ENCODE data around the gene RAPGEF5. TPM values are rescaled to one million over a fixed set of nuclear protein-coding genes. Genes with fewer than 3 reads are reported as not detected.

RAPGEF5 gene
- total RNA-seq, 5 donors from 2014 or later (not counting 1 experiment from before 2014, with no cell fraction given), result 0.12 to 2.4 (median 0.61) TPM

- no peak overlapping the region for H3K27ac ChIP-seq (ENCODE audit: low read length)
- DNase-seq, result no peak
- Mint-ChIP-seq H3K27ac (no peak overlapping the region), H3K4me1 (peaks cover 5% of the 10 kb centered on the region in 3 donors), H3K36me3 (no peaks in the 10 kb centered on the region), H3K27me3 (peaks cover 16 to 18% of the 10 kb centered on the region in 2 donors), H3K9me3 (no peaks in the 10 kb centered on the region), H3K4me3 (no peak overlapping the region)
- WGBS (ENCODE audit: insufficient coverage), result 90% methylated on average over 2 of the region's 6 CpGs
- H3K4me1 ChIP-seq (ENCODE audit: control insufficient read depth in 1 of 2, extremely low read depth in 1 of 2, insufficient read depth in 2 of 2, low read length in 2 of 2), result peaks cover 0 to under 1% of the 10 kb centered on the region in 2 experiments
- POLR2A ChIA-PET, result no interaction called here
- CTCF ChIA-PET, result interaction anchor here in 1 of 2 donors (0.6 kb wide), 1 partner anchor 416 kb away, joined by 4 read pairs; no protein-coding TSS in a partner anchor
- H3K27me3 ChIP-seq (replicated peaks in 1 of 2; ENCODE audit: control insufficient read depth in 2 of 2, extremely low read depth in 1 of 2, insufficient read depth in 2 of 2, low read length in 1 of 2), result peaks cover 0 to 9% of the 10 kb centered on the region in 2 experiments
- no peak overlapping the region for H3K4me3 ChIP-seq (ENCODE audit: control insufficient read depth in 1 of 2, extremely low read depth in 1 of 2, low read length in 1 of 2)
- ATAC-seq (replicated peaks in 1 of 4), result no peak
- H3K36me3 ChIP-seq (ENCODE audit: control insufficient read depth in 2 of 2, extremely low read depth in 1 of 2, insufficient read depth in 1 of 2, low read length in 1 of 2), result no peaks in the 10 kb centered on the region
- no peaks in the 10 kb centered on the region for H3K9me3 ChIP-seq
Measured at GRCh38 chr7:22361320-22361719, 4.4 kb upstream of the RAPGEF5 start.

- 93% methylated on average over 5 of the region's 8 CpGs for WGBS (ENCODE audit: insufficient coverage)
- Mint-ChIP-seq H3K27ac (no peak overlapping the region), H3K27me3 (peaks cover 36 to 37% of the 10 kb centered on the region in 2 donors), H3K9me3 (peaks cover 0 to 9% (median 8%) of the 10 kb centered on the region in 3 donors), H3K4me3 (no peak overlapping the region), H3K4me1 (peaks cover 11 to 14% (median 11%) of the 10 kb centered on the region in 3 donors), H3K36me3 (no peaks in the 10 kb centered on the region)
- Histone ChIP-seq H3K9me3 (no peaks in the 10 kb centered on the region), H3K4me3 (ENCODE audit: control insufficient read depth in 1 of 2, extremely low read depth in 1 of 2, low read length in 1 of 2) (no peak overlapping the region), H3K27me3 (replicated peaks in 1 of 2; ENCODE audit: control insufficient read depth in 2 of 2, extremely low read depth in 1 of 2, insufficient read depth in 2 of 2, low read length in 1 of 2) (peaks cover 0 to 15% of the 10 kb centered on the region in 2 experiments), H3K36me3 (ENCODE audit: control insufficient read depth in 2 of 2, extremely low read depth in 1 of 2, insufficient read depth in 1 of 2, low read length in 1 of 2) (no peaks in the 10 kb centered on the region), H3K27ac (ENCODE audit: low read length) (no peak overlapping the region), H3K4me1 (ENCODE audit: control insufficient read depth in 1 of 2, extremely low read depth in 1 of 2, insufficient read depth in 2 of 2, low read length in 2 of 2) (peaks cover 2 to 4% of the 10 kb centered on the region in 2 experiments)
- DNase-seq, result no peak
- no peak for ATAC-seq (replicated peaks in 1 of 4)
- ChIA-PET CTCF (no interaction called here), POLR2A (no interaction called here)
Measured at GRCh38 chr7:22358820-22359697, 2.1 kb upstream of the RAPGEF5 start.

GRCh38 chr7:22357311-22358175 lies 589 bp upstream of the RAPGEF5 start:
- H3K9me3 Mint-ChIP-seq, result peaks cover 4 to 13% (median 9%) of the 10 kb centered on the region in 3 donors

GRCh38 chr7:22356010-22356691 lies 803 bp downstream of the RAPGEF5 start:
- Histone ChIP-seq H3K4me3 (ENCODE audit: control insufficient read depth in 1 of 2, extremely low read depth in 1 of 2, low read length in 1 of 2) (peak overlapping the region in 1 of 2 donors; percentile 67), H3K27ac (ENCODE audit: low read length) (no peak overlapping the region), H3K9me3 (no peaks in the 10 kb centered on the region), H3K4me1 (ENCODE audit: control insufficient read depth in 1 of 2, extremely low read depth in 1 of 2, insufficient read depth in 2 of 2, low read length in 2 of 2) (peaks cover 2 to 4% of the 10 kb centered on the region in 2 experiments), H3K36me3 (ENCODE audit: control insufficient read depth in 2 of 2, extremely low read depth in 1 of 2, insufficient read depth in 1 of 2, low read length in 1 of 2) (no peaks in the 10 kb centered on the region), H3K27me3 (replicated peaks in 1 of 2; ENCODE audit: control insufficient read depth in 2 of 2, extremely low read depth in 1 of 2, insufficient read depth in 2 of 2, low read length in 1 of 2) (peaks cover 0 to 15% of the 10 kb centered on the region in 2 experiments)
- POLR2A ChIA-PET, result no interaction called here
- Mint-ChIP-seq H3K36me3 (no peaks in the 10 kb centered on the region), H3K9me3 (peaks cover 4 to 17% (median 9%) of the 10 kb centered on the region in 3 donors), H3K4me3 (peak overlapping the region; percentile 7 to 59 (median 29)), H3K27me3 (peaks cover 37% of the 10 kb centered on the region in 2 donors), H3K27ac (no peak overlapping the region), H3K4me1 (peaks cover 11 to 14% (median 11%) of the 10 kb centered on the region in 3 donors)
- CTCF ChIA-PET, result no interaction called here
- ATAC-seq (replicated peaks in 1 of 4) (no peak), DNase-seq (no peak)
- 11% methylated on average over 18 of the region's 26 CpGs for WGBS (ENCODE audit: insufficient coverage)

More at GRCh38 chr7:22357311-22358175, 589 bp upstream of the RAPGEF5 start:
- Histone ChIP-seq H3K36me3 (ENCODE audit: control insufficient read depth in 2 of 2, extremely low read depth in 1 of 2, insufficient read depth in 1 of 2, low read length in 1 of 2) (no peaks in the 10 kb centered on the region), H3K9me3 (no peaks in the 10 kb centered on the region), H3K4me1 (ENCODE audit: control insufficient read depth in 1 of 2, extremely low read depth in 1 of 2, insufficient read depth in 2 of 2, low read length in 2 of 2) (peaks cover 2 to 4% of the 10 kb centered on the region in 2 experiments), H3K4me3 (ENCODE audit: control insufficient read depth in 1 of 2, extremely low read depth in 1 of 2, low read length in 1 of 2) (peak overlapping the region in 1 of 2 donors; percentile 25), H3K27me3 (replicated peaks in 1 of 2; ENCODE audit: control insufficient read depth in 2 of 2, extremely low read depth in 1 of 2, insufficient read depth in 2 of 2, low read length in 1 of 2) (peaks cover 0 to 15% of the 10 kb centered on the region in 2 experiments), H3K27ac (ENCODE audit: low read length) (no peak overlapping the region)
- POLR2A ChIA-PET, result no interaction called here
- Mint-ChIP-seq H3K27ac (no peak overlapping the region), H3K4me3 (peak overlapping the region; percentile 54 to 78 (median 64)), H3K36me3 (no peaks in the 10 kb centered on the region), H3K27me3 (peaks cover 37% of the 10 kb centered on the region in 2 donors), H3K4me1 (peaks cover 11 to 14% (median 11%) of the 10 kb centered on the region in 3 donors)
- DNase-seq (no peak), ATAC-seq (replicated peaks in 1 of 4) (no peak)
- CTCF ChIA-PET, result interaction anchor here in 1 of 2 donors (0.6 kb wide), 1 partner anchor 749 kb away, joined by 3 read pairs; no protein-coding TSS in a partner anchor
- WGBS (ENCODE audit: insufficient coverage), result 62% methylated on average over 20 of the region's 23 CpGs

GRCh38 chr7:22355620-22356009 lies 1.3 kb downstream of the RAPGEF5 start:
- ATAC-seq (replicated peaks in 1 of 4) (no peak), DNase-seq (no peak)
- ChIA-PET CTCF (no interaction called here), POLR2A (no interaction called here)
- Histone ChIP-seq H3K4me1 (ENCODE audit: control insufficient read depth in 1 of 2, extremely low read depth in 1 of 2, insufficient read depth in 2 of 2, low read length in 2 of 2) (peaks cover 2 to 4% of the 10 kb centered on the region in 2 experiments), H3K27ac (ENCODE audit: low read length) (no peak overlapping the region), H3K9me3 (no peaks in the 10 kb centered on the region), H3K4me3 (ENCODE audit: control insufficient read depth in 1 of 2, extremely low read depth in 1 of 2, low read length in 1 of 2) (no peak overlapping the region), H3K27me3 (replicated peaks in 1 of 2; ENCODE audit: control insufficient read depth in 2 of 2, extremely low read depth in 1 of 2, insufficient read depth in 2 of 2, low read length in 1 of 2) (peaks cover 0 to 15% of the 10 kb centered on the region in 2 experiments), H3K36me3 (ENCODE audit: control insufficient read depth in 2 of 2, extremely low read depth in 1 of 2, insufficient read depth in 1 of 2, low read length in 1 of 2) (no peaks in the 10 kb centered on the region)
- no peaks in the 10 kb centered on the region for H3K36me3 Mint-ChIP-seq
- H3K4me1 Mint-ChIP-seq, result peaks cover 11 to 14% (median 11%) of the 10 kb centered on the region in 3 donors
- H3K4me3 Mint-ChIP-seq, result peak overlapping the region; percentile 7 to 59 (median 41)
- H3K27me3 Mint-ChIP-seq, result peaks cover 37% of the 10 kb centered on the region in 2 donors
- H3K27ac Mint-ChIP-seq, result no peak overlapping the region
- no CpG with 5 or more reads among the region's 5 CpGs for WGBS (ENCODE audit: insufficient coverage)
- H3K9me3 Mint-ChIP-seq, result peaks cover 4 to 17% (median 9%) of the 10 kb centered on the region in 3 donors
